GM18519 (cell line): ENCODE data around the gene AAGAB.
"Not testable (repeated sequence)": the region's sequence is repeated elsewhere in the genome, so short reads cannot be mapped to it uniquely, and the experiment has no call there.

Experiments
- ATAC-seq: cut with Tn5 transposase; IDR thresholded peaks from one replicate; pipeline ENCODE4 v1.9.1; 2021; ENCODE audit warnings: mild to moderate bottlenecking, moderate library complexity; ENCODE audit not compliant: unreplicated experiment, low FRiP score

The AAGAB gene

GRCh38 chr15:67154249-67154648, 100.2 kb downstream of the AAGAB start:
- no peak for ATAC-seq

GRCh38 chr15:67153044-67153443, 101.4 kb downstream of the AAGAB start:
- not testable (repeated sequence) for ATAC-seq

GRCh38 chr15:67152429-67152828, 102.0 kb downstream of the AAGAB start:
- ATAC-seq, result no peak
